T1000 (cell line): Measurements from ENCODE around the gene FXYD6.
"Not testable (repeated sequence)": the region's sequence is repeated elsewhere in the genome, so short reads cannot be mapped to it uniquely, and the experiment has no call there.

Experiments
- DNase-seq: peaks from one replicate; lab custom pipeline; 2025; ENCODE audit warnings: mixed read lengths; lab: John Stamatoyannopoulos, UW

FXYD6 gene

GRCh38 chr11:117869604-117870003 lies 6.9 kb downstream of the FXYD6 start:
- no peak for DNase-seq

GRCh38 chr11:117868815-117869561 lies 7.5 kb downstream of the FXYD6 start:
- DNase-seq: no peak

- no peak for DNase-seq
Observed at GRCh38 chr11:117868088-117868487, 8.4 kb downstream of the FXYD6 start.

- DNase-seq: no peak
Observed at GRCh38 chr11:117866526-117866925, 9.9 kb downstream of the FXYD6 start.

- DNase-seq: not testable (repeated sequence)
Observed at GRCh38 chr11:117865546-117865945, 10.9 kb downstream of the FXYD6 start.

GRCh38 chr11:117863383-117863782 lies 13.1 kb downstream of the FXYD6 start:
- DNase-seq: no peak

- no peak for DNase-seq
Observed at GRCh38 chr11:117862753-117863152, 13.7 kb downstream of the FXYD6 start.

- DNase-seq: no peak
Observed at GRCh38 chr11:117862019-117862725, 14.3 kb downstream of the FXYD6 start.

GRCh38 chr11:117861151-117862018 lies 15.1 kb downstream of the FXYD6 start:
- DNase-seq: no peak

GRCh38 chr11:117860139-117860538 lies 16.3 kb downstream of the FXYD6 start:
- DNase-seq: no peak

- DNase-seq: no peak
Observed at GRCh38 chr11:117859488-117860112, 16.9 kb downstream of the FXYD6 start.

- DNase-seq: no peak
Observed at GRCh38 chr11:117859061-117859460, 17.4 kb downstream of the FXYD6 start.

GRCh38 chr11:117857734-117858414 lies 18.6 kb downstream of the FXYD6 start:
- DNase-seq: no peak

GRCh38 chr11:117855912-117856651 lies 20.4 kb downstream of the FXYD6 start:
- DNase-seq: no peak

GRCh38 chr11:117855186-117855845 lies 21.1 kb downstream of the FXYD6 start:
- DNase-seq: no peak

GRCh38 chr11:117852309-117852708 lies 24.1 kb downstream of the FXYD6 start:
- no peak for DNase-seq

- DNase-seq: no peak
Observed at GRCh38 chr11:117851852-117852251, 24.6 kb downstream of the FXYD6 start.

GRCh38 chr11:117851106-117851505 lies 25.4 kb downstream of the FXYD6 start:
- no peak for DNase-seq

- no peak for DNase-seq
Observed at GRCh38 chr11:117849781-117850414, 26.6 kb downstream of the FXYD6 start.
